ENCODE measurements around the gene CNTNAP5. TPM values are rescaled to one million over a fixed set of nuclear protein-coding genes. Genes with fewer than 3 reads are reported as not detected.

Gene CNTNAP5
- total and polyA plus RNA-seq, 2 experiments from 2014 or later = 0.28 TPM; not detected in 1

DNA sequence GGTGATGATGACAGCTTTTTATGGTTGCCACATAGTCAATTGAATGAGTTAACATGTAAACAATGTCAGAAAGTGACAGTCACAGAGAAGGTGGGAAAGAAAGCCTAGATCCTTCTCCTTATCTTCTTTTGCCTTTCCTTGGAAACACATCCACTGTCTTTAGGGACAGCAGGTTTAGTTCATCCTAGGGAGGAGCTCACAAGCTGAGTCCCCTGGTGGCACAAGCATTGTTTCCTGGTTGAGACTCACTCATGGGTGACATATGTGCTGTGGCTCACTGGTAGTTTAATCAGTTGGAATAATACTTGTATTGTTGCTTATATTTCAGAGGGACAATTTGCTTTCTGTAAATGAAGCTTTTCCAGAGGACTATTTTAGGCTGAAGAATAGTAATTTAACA, 598.5 kb downstream of the CNTNAP5 start:
- no peak overlapping the region for H3K4me2 ChIP-seq
- TF ChIP-seq EZH2phosphoT487 (IDR thresholded peaks at IDR 0.05; ENCODE audit: low read depth, severe bottlenecking, unreplicated experiment) = no peak
- TF ChIP-seq, protein P1, sequence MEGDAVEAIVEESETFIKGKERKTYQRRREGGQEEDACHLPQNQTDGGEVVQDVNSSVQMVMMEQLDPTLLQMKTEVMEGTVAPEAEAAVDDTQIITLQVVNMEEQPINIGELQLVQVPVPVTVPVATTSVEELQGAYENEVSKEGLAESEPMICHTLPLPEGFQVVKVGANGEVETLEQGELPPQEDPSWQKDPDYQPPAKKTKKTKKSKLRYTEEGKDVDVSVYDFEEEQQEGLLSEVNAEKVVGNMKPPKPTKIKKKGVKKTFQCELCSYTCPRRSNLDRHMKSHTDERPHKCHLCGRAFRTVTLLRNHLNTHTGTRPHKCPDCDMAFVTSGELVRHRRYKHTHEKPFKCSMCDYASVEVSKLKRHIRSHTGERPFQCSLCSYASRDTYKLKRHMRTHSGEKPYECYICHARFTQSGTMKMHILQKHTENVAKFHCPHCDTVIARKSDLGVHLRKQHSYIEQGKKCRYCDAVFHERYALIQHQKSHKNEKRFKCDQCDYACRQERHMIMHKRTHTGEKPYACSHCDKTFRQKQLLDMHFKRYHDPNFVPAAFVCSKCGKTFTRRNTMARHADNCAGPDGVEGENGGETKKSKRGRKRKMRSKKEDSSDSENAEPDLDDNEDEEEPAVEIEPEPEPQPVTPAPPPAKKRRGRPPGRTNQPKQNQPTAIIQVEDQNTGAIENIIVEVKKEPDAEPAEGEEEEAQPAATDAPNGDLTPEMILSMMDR (IDR thresholded peaks at IDR 0.05; ENCODE audit: poor library complexity) = no peak
- TF ChIP-seq EZH2 (IDR thresholded peaks at IDR 0.05; ENCODE audit: borderline replicate concordance) = no peak
- no peak for DNase-seq (ENCODE audit: low spot score)
- H2AFZ ChIP-seq = no peak overlapping the region
- no peak overlapping the region for H3K27ac ChIP-seq
- H3K36me3 ChIP-seq (replicated peaks; ENCODE audit: insufficient read depth, low read depth) = no peaks in the 10 kb centered on the region
- no peaks in the 10 kb centered on the region for H3K79me2 ChIP-seq
- H3K9me2 ChIP-seq (replicated peaks; ENCODE audit: insufficient read depth) = no peaks in the 10 kb centered on the region
- H3K27me3 ChIP-seq = no peaks in the 10 kb centered on the region
- no peak overlapping the region for H3K4me3 ChIP-seq
- H3K4me1 ChIP-seq (ENCODE audit: insufficient read depth) = no peaks in the 10 kb centered on the region
- H4K20me1 ChIP-seq (ENCODE audit: insufficient read depth, poor library complexity, severe bottlenecking) = no peaks in the 10 kb centered on the region
- no peaks in the 10 kb centered on the region for H3K9me3 ChIP-seq (ENCODE audit: low read depth)

DNA sequence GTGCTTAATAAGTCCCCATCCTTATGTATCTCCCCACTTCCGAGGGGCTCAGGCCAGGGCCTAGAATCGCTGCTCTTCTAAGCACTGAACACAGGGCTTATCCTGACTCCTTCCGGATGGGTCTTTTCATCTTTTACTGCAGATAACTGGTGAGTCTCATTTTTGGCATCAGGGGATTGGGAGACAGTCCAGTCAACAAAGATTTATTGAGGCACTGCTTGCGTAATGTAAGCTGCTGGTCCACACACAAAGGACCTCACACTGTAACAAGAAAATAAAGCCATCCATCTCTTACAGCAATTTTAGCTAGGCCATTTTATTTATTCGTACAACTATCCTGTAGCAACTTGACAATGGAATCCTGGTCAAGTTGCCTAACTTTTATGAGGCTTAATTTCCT, 600.5 kb downstream of the CNTNAP5 start:
- Histone ChIP-seq H4K20me1 (ENCODE audit: insufficient read depth, poor library complexity, severe bottlenecking) (no peaks in the 10 kb centered on the region), H2AFZ (no peak overlapping the region), H3K36me3 (replicated peaks; ENCODE audit: insufficient read depth, low read depth) (no peaks in the 10 kb centered on the region), H3K9me3 (ENCODE audit: low read depth) (no peaks in the 10 kb centered on the region), H3K4me2 (no peak overlapping the region), H3K4me3 (no peak overlapping the region), H3K79me2 (no peaks in the 10 kb centered on the region), H3K9me2 (replicated peaks; ENCODE audit: insufficient read depth) (no peaks in the 10 kb centered on the region), H3K4me1 (ENCODE audit: insufficient read depth) (no peaks in the 10 kb centered on the region), H3K27me3 (no peaks in the 10 kb centered on the region), H3K27ac (no peak overlapping the region)
- DNase-seq (ENCODE audit: low spot score) = no peak
- 70% methylated on average over 5 of the region's 5 CpGs for WGBS (ENCODE audit: low lambda C conversion rate, missing lambda C conversion rate)
- TF ChIP-seq, protein P1 (IDR thresholded peaks at IDR 0.05; ENCODE audit: poor library complexity) = no peak
- TF ChIP-seq EZH2phosphoT487 (IDR thresholded peaks at IDR 0.05; ENCODE audit: low read depth, severe bottlenecking, unreplicated experiment) (no peak), EZH2 (IDR thresholded peaks at IDR 0.05; ENCODE audit: borderline replicate concordance) (no peak)

DNA sequence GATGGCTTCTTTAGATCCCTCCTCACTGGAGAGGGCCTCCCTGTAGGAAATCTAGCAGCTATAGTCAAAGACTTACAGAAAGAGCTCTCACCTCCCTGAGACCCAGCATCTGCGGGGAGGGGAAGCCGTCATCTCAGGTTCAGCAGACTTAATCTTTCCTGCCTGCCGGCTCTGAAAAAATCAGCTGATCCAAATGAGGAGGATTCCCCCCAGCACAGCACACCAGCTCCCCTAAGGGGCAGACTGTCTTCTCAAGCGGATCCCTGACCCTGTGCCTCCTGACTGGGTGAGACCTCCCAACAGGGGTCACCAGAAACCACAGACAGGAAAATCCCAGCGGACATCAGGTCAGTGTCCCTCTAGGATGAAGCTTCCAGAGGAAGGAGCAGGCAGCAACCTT, 601.9 kb downstream of the CNTNAP5 start:
- Histone ChIP-seq H3K9me2 (replicated peaks; ENCODE audit: insufficient read depth) (no peaks in the 10 kb centered on the region), H3K27ac (no peak overlapping the region), H3K27me3 (no peaks in the 10 kb centered on the region), H2AFZ (no peak overlapping the region), H3K4me3 (no peak overlapping the region), H4K20me1 (ENCODE audit: insufficient read depth, poor library complexity, severe bottlenecking) (no peaks in the 10 kb centered on the region), H3K4me2 (no peak overlapping the region), H3K4me1 (ENCODE audit: insufficient read depth) (no peaks in the 10 kb centered on the region), H3K79me2 (no peaks in the 10 kb centered on the region), H3K9me3 (ENCODE audit: low read depth) (no peaks in the 10 kb centered on the region), H3K36me3 (replicated peaks; ENCODE audit: insufficient read depth, low read depth) (no peaks in the 10 kb centered on the region)
- no peak for TF ChIP-seq EZH2 (IDR thresholded peaks at IDR 0.05; ENCODE audit: borderline replicate concordance)
- TF ChIP-seq, protein P1 (IDR thresholded peaks at IDR 0.05; ENCODE audit: poor library complexity) = no peak
- TF ChIP-seq EZH2phosphoT487 (IDR thresholded peaks at IDR 0.05; ENCODE audit: low read depth, severe bottlenecking, unreplicated experiment) = no peak
- DNase-seq (ENCODE audit: low spot score) = no peak
- WGBS (ENCODE audit: low lambda C conversion rate, missing lambda C conversion rate) = 85% methylated on average over 5 of the region's 5 CpGs

DNA sequence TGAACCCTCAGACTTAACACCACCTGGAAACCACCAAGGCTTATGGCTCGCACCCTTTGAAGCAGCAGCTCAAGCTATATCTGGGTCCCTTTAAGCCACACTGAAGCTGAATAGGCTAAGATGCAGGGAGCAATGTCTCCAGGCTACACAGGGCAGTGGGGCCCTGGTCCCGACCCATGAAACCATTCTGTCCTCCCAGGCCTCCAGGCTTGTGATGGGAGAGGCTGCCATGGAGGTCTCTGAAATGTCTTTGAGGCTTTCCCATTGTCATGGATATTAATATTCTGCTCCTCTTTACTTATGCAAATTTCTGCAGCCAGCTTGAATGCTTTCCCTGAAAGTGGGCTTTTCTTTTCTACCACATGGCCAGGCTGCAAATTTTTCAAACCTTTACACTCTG, 608.7 kb downstream of the CNTNAP5 start:
- Histone ChIP-seq H3K9me3 (ENCODE audit: low read depth) (no peaks in the 10 kb centered on the region), H3K4me3 (no peak overlapping the region), H3K27me3 (no peaks in the 10 kb centered on the region), H3K4me1 (ENCODE audit: insufficient read depth) (no peaks in the 10 kb centered on the region), H3K4me2 (no peak overlapping the region), H2AFZ (no peak overlapping the region), H3K9me2 (replicated peaks; ENCODE audit: insufficient read depth) (no peaks in the 10 kb centered on the region), H4K20me1 (ENCODE audit: insufficient read depth, poor library complexity, severe bottlenecking) (no peaks in the 10 kb centered on the region), H3K79me2 (no peaks in the 10 kb centered on the region), H3K36me3 (replicated peaks; ENCODE audit: insufficient read depth, low read depth) (no peaks in the 10 kb centered on the region), H3K27ac (no peak overlapping the region)
- no peak for DNase-seq (ENCODE audit: low spot score)
- WGBS (ENCODE audit: low lambda C conversion rate, missing lambda C conversion rate) = 82% methylated on average over 2 of the region's 2 CpGs
- TF ChIP-seq, protein P1 (IDR thresholded peaks at IDR 0.05; ENCODE audit: poor library complexity) = no peak
- TF ChIP-seq EZH2phosphoT487 (IDR thresholded peaks at IDR 0.05; ENCODE audit: low read depth, severe bottlenecking, unreplicated experiment) (no peak), EZH2 (IDR thresholded peaks at IDR 0.05; ENCODE audit: borderline replicate concordance) (no peak)
